GM21515 (cell line): ENCODE data around the gene OPHN1.
"Not testable (repeated sequence)": the region's sequence is repeated elsewhere in the genome, so short reads cannot be mapped to it uniquely, and the experiment has no call there.

Experiments
- ATAC-seq: cut with Tn5 transposase; IDR thresholded peaks from one replicate; pipeline ENCODE4 v1.9.1; 2021; ENCODE audit not compliant: unreplicated experiment

Gene OPHN1

GRCh38 chrX:68083510-68083909, 349.8 kb downstream of the OPHN1 start:
- ATAC-seq: no peak

GRCh38 chrX:68079961-68080360, 353.3 kb downstream of the OPHN1 start:
- no peak for ATAC-seq

GRCh38 chrX:68078801-68079200, 354.5 kb downstream of the OPHN1 start:
- not testable (repeated sequence) for ATAC-seq

GRCh38 chrX:68077378-68077777, 355.9 kb downstream of the OPHN1 start:
- no peak for ATAC-seq

- no peak for ATAC-seq
Observed at GRCh38 chrX:68072041-68072440, 361.3 kb downstream of the OPHN1 start.

- not testable (repeated sequence) for ATAC-seq
Observed at GRCh38 chrX:68070119-68070518, 363.2 kb downstream of the OPHN1 start.

GRCh38 chrX:68061206-68061535, 372.1 kb downstream of the OPHN1 start:
- no peak for ATAC-seq

GRCh38 chrX:68060506-68061205, 372.6 kb downstream of the OPHN1 start:
- ATAC-seq: no peak

GRCh38 chrX:68059469-68059868, 373.8 kb downstream of the OPHN1 start:
- ATAC-seq: no peak

GRCh38 chrX:68049466-68049865, 383.8 kb downstream of the OPHN1 start:
- ATAC-seq: no peak

- ATAC-seq: no peak
Observed at GRCh38 chrX:68048774-68049173, 384.5 kb downstream of the OPHN1 start.

- ATAC-seq: no peak
Observed at GRCh38 chrX:68045008-68045577, 388.2 kb downstream of the OPHN1 start.

GRCh38 chrX:68043713-68044438, 389.4 kb downstream of the OPHN1 start:
- ATAC-seq: no peak

- no peak for ATAC-seq
Observed at GRCh38 chrX:68041110-68041509, 392.2 kb downstream of the OPHN1 start.

- ATAC-seq: no peak
Observed at GRCh38 chrX:68018248-68019203, 414.8 kb downstream of the OPHN1 start.

GRCh38 chrX:67998540-67998939, 434.8 kb downstream of the OPHN1 start:
- ATAC-seq: no peak
